ENCODE measurements around the gene STXBP5L. TPM values are rescaled to one million over a fixed set of nuclear protein-coding genes. Genes with fewer than 3 reads are reported as not detected.

STXBP5L gene
- total and polyA plus RNA-seq, 12 donors: not detected

DNA sequence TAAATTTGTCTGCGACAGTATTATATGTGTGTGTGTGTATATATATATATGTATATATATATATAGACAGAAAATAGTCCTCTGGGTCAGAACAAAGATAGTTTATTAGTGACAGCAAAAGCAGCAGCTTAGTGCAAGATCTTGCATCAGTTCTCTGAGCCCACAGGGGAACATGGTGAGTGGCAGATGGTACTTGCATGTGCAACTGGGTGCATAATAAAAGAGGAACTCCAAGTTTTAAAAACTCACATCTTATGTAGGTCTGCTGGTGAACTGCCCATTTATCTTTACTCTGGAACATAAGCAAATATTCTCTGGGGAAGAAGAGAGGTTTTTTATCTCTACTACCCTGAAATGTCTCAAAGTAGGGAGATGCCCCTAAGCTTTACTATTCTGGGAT is 361.4 kb downstream of the STXBP5L start:
- no peaks in the 10 kb centered on the region for H3K4me1 ChIP-seq
- no peak overlapping the region for H3K4me3 ChIP-seq
- no peaks in the 10 kb centered on the region for H3K36me3 ChIP-seq
- intact Hi-C loops (cut with DNase I): no loop called here
- no peak overlapping the region for H3K27ac ChIP-seq
- H3K27me3 ChIP-seq: no peaks in the 10 kb centered on the region
- 86 to 93% methylated on average over 1 of the region's 1 CpG for WGBS, 2 donors
- DNase-seq (no peak), ATAC-seq (no peak)
- no peak for TF ChIP-seq CTCF (IDR thresholded peaks at IDR 0.05)
- H3K9me3 ChIP-seq: peaks cover 0 to 67% (median 11%) of the 10 kb centered on the region in 11 donors

DNA sequence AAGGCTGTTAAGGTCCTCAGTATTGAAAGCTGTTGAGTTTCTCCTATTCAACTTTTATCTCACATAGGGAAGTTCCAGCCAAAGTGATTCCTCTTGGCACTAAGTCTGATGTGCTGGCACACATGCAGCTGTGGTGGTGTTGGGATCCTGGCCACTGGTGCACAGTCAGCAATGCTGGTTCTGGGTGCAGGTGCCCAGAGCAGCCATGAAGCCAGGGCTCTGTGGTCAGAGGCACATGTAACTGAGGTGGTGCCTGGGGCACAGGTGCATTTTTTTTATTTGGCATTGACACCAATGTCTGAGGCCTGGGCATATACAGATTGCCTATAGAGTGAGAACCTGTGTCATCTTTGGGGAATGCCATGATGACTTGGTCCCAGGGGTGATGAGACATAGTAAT is 366.4 kb downstream of the STXBP5L start:
- Histone ChIP-seq H3K9me3 (peaks cover 0 to 65% (median 11%) of the 10 kb centered on the region in 11 donors), H3K36me3 (no peaks in the 10 kb centered on the region), H3K4me1 (no peaks in the 10 kb centered on the region), H3K4me3 (no peak overlapping the region), H3K27ac (no peak overlapping the region), H3K27me3 (no peaks in the 10 kb centered on the region)
- no peak for DNase-seq
- no peak for ATAC-seq
- TF ChIP-seq CTCF (IDR thresholded peaks at IDR 0.05): no peak
- intact Hi-C loops (cut with DNase I): no loop called here

- intact Hi-C loops (cut with DNase I): no loop called here
- Histone ChIP-seq H3K27ac (no peak overlapping the region), H3K4me1 (no peaks in the 10 kb centered on the region), H3K4me3 (no peak overlapping the region), H3K27me3 (no peaks in the 10 kb centered on the region), H3K9me3 (peaks cover 0 to 12% (median 0%) of the 10 kb centered on the region in 11 donors), H3K36me3 (no peaks in the 10 kb centered on the region)
- WGBS, 2 donors: 70 to 83% methylated on average over 3 of the region's 3 CpGs
- DNase-seq (no peak), ATAC-seq (no peak)
- no peak for TF ChIP-seq CTCF (IDR thresholded peaks at IDR 0.05)
Observed at GRCh38 chr3:121295452-121295851, 387.4 kb downstream of the STXBP5L start.

DNA sequence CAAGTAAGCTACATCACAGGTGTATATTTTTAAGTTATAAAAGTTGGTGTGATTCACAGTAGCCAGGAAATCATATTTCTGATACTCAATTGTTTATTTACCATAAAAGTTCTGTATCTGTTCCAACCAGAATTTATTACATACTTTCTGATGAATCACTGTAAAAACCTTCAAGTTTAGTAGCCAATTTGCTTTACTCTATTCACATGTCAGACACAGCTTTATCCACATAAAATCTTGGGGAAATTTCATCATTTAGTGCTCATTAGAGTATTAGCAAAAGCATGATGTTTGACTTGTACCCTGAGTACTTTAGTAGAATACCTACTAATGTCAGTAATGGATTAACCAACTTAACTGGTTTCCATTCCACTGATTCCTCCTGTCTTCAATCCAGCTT is 388.0 kb downstream of the STXBP5L start:
- intact Hi-C loops (cut with DNase I): no loop called here
- ATAC-seq: no peak
- Histone ChIP-seq H3K27ac (no peak overlapping the region), H3K4me3 (no peak overlapping the region), H3K9me3 (peaks cover 0 to 12% (median 0%) of the 10 kb centered on the region in 11 donors), H3K36me3 (no peaks in the 10 kb centered on the region), H3K27me3 (no peaks in the 10 kb centered on the region), H3K4me1 (no peaks in the 10 kb centered on the region)
- no peak for DNase-seq
- no peak for TF ChIP-seq CTCF (IDR thresholded peaks at IDR 0.05)

- no peak overlapping the region for H3K4me3 ChIP-seq
- DNase-seq (no peak), ATAC-seq (no peak)
- no peak for TF ChIP-seq CTCF (IDR thresholded peaks at IDR 0.05)
- peaks cover 0 to 9% (median 0%) of the 10 kb centered on the region in 11 donors for H3K9me3 ChIP-seq
- no peak overlapping the region for H3K27ac ChIP-seq
- H3K4me1 ChIP-seq: no peaks in the 10 kb centered on the region
- intact Hi-C loops (cut with DNase I): no loop called here
- H3K36me3 ChIP-seq: no peaks in the 10 kb centered on the region
- no peaks in the 10 kb centered on the region for H3K27me3 ChIP-seq
Observed at GRCh38 chr3:121324320-121324719, 416.3 kb downstream of the STXBP5L start.
